ENCODE results near the gene FAM13C.

Gene FAM13C

DNA sequence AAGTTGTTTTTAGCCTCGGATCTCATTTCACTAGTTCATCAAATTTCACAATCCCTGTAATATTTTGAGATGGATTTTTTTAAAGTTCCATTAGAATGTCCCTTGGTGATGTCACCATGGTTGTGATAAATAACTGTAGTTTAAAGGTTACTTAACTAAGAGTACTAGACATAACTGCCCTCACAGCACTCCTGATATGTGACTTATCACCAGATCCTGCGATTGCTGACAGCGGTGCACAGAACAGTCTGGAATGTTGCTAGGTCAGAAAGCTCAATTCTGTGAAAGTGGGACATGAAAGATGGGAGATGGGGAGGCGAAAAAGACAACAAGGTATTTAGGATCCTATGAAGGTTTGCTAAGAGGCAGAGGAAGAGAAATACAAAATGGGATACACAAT is 40.2 kb downstream of the FAM13C start:
- TF ChIP-seq, protein P1, sequence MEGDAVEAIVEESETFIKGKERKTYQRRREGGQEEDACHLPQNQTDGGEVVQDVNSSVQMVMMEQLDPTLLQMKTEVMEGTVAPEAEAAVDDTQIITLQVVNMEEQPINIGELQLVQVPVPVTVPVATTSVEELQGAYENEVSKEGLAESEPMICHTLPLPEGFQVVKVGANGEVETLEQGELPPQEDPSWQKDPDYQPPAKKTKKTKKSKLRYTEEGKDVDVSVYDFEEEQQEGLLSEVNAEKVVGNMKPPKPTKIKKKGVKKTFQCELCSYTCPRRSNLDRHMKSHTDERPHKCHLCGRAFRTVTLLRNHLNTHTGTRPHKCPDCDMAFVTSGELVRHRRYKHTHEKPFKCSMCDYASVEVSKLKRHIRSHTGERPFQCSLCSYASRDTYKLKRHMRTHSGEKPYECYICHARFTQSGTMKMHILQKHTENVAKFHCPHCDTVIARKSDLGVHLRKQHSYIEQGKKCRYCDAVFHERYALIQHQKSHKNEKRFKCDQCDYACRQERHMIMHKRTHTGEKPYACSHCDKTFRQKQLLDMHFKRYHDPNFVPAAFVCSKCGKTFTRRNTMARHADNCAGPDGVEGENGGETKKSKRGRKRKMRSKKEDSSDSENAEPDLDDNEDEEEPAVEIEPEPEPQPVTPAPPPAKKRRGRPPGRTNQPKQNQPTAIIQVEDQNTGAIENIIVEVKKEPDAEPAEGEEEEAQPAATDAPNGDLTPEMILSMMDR (IDR thresholded peaks at IDR 0.05; ENCODE audit: extremely low read depth, missing control alignments) = no peak
- DNase-seq (ENCODE audit: low spot score) = no peak

GRCh38 chr10:59320355-59320754 is 42.0 kb downstream of the FAM13C start:
- no peak for DNase-seq (ENCODE audit: low spot score)
- TF ChIP-seq, protein P1 (IDR thresholded peaks at IDR 0.05; ENCODE audit: extremely low read depth, missing control alignments) = no peak

DNA sequence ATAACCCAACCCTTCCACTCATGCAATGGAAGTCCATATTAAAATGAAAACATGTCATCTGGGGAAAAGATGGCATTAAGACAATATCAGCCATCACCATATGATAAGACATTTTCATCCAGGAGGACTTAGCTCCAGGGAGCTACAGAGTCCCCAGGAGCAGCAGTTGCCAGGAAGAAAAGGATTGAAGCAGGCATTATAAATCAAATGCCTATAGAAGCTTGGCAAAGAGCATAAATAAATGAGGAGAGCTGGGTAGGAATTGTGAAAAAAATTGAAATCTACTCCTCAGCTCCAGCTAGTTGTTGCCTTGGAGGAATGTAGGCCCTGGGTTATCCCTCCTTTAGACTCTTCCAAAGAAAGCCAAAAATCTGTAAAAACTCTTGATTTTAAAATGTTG is 42.5 kb downstream of the FAM13C start:
- TF ChIP-seq, protein P1 (IDR thresholded peaks at IDR 0.05; ENCODE audit: extremely low read depth, missing control alignments) = no peak
- no peak for DNase-seq (ENCODE audit: low spot score)

DNA sequence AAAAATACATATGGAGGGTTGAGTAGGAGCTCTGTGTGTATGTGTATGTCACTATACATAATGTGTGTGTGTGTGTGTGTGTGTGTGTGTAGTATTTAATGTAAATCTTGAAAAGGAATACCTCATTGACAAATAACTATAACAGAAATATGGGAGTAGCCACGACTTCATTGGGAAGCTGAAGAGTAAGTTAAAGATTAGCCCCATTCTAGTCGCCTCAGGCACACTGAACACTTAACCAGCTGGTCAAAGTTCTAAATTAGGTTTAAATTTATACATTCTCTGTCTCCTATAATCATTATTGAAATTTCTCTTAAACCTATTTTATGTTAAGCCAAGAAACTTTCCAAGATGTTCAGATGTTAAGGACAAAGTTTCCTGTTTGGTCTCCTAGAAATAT is 45.3 kb downstream of the FAM13C start:
- TF ChIP-seq, protein P1 (IDR thresholded peaks at IDR 0.05; ENCODE audit: extremely low read depth, missing control alignments) = no peak
- DNase-seq (ENCODE audit: low spot score) = no peak

DNA sequence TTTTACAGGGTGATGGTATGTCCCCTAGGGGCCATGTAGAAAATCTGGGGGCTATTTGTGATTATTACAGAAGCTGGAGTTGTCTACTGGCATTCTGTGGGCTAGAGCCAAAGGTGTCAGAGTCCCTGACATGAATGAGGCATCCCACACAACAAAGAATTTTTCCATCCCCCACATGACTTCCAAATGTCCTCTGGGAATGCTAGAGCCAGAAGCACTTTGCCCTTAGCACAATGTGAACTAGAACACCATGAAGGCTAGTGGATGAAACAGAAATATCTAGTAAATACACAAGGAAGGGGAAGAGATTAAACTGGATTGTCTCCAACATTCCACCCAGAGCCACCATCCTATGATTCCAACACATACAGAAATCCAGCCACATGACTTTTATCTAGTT is 46.9 kb downstream of the FAM13C start:
- TF ChIP-seq, protein P1 (IDR thresholded peaks at IDR 0.05; ENCODE audit: extremely low read depth, missing control alignments) = no peak
- no peak for DNase-seq (ENCODE audit: low spot score)

DNA sequence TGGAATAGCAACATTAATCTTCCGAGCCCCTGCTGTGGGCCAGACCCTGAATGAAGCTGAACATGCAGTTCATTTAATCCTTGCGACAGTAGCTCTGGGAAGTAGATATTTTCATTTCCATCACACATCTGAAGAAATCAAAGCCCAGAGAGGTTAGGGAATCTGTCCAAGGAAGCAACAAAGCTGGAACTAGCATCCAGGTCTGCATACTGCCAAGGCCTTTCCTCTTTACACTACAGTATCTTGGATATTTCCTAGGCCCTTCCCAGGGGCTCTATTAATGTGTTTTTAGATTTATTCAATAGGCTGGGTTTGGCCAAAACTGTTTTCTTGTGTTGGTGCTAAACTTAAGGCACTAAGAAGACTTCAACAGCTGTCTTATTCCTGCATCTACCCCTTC is 48.1 kb downstream of the FAM13C start:
- TF ChIP-seq, protein P1 (IDR thresholded peaks at IDR 0.05; ENCODE audit: extremely low read depth, missing control alignments) = no peak
- no peak for DNase-seq (ENCODE audit: low spot score)

DNA sequence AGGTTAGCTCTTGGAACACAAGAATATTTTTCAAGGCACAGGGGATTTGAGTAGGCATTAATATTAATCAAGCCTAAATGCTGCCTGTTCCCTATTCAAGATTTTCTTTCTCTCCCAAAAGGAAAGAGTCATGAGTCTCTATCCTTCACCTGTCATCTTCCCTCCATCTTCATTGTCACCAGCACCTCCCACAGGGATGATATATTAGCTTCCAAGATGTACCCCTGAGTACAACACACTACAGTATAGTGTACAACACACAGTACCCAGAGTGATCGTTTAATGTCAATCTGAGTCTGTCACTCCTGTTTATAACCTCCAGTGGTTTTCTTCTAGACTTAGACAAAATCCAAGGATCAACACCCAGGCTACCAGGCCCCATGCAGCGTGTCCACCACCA is 50.1 kb downstream of the FAM13C start:
- TF ChIP-seq, protein P1 (IDR thresholded peaks at IDR 0.05; ENCODE audit: extremely low read depth, missing control alignments) = no peak
- DNase-seq (ENCODE audit: low spot score) = no peak
